ENCODE measurements around the gene RAB8B. TPM values are rescaled to one million over a fixed set of nuclear protein-coding genes. Genes with fewer than 3 reads are reported as not detected.

Gene RAB8B
- total RNA-seq, 1 experiment from 2014 or later = 33.8 TPM

DNA sequence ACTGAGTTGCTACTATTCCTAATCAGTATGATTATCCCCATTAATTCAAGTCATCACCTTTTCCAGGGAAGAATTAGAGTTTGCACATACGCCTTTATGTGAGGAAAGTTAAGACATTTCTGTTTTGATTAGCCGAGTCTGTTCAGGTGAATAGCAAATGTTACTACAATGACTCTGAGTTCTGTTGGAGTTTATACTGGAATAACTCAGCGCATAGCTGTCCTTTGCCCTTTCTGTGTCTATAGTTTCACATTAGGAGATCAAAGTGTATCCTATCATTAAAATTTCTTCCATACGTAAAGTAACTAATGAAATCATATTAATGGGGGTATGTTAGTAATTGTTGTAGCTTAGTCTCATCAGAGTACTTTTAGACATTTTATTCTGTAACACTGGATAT lies 4.9 kb downstream of the RAB8B start:
- H3K9ac ChIP-seq (ENCODE audit: extremely low read depth, insufficient read length, low read length) = no peak overlapping the region
- H3K27me3 Mint-ChIP-seq (ENCODE audit: low read depth) = no peaks in the 10 kb centered on the region
- H3K9me3 Mint-ChIP-seq = no peaks in the 10 kb centered on the region
- H3K4ac ChIP-seq (ENCODE audit: low read depth, low read length) = no peak overlapping the region
- H3K27ac ChIP-seq (ENCODE audit: insufficient read length, low read depth, low read length) = no peak overlapping the region
- H3K4me2 ChIP-seq (ENCODE audit: insufficient read depth, insufficient read length, low read length) = no peak overlapping the region
- no peak overlapping the region for H3K56ac ChIP-seq (ENCODE audit: insufficient read length, low read depth, low read length)
- H2BK5ac ChIP-seq (ENCODE audit: insufficient read length, low read length) = no peak overlapping the region
- H4K8ac ChIP-seq (replicated peaks; ENCODE audit: insufficient read length, low read depth, low read length) = no peak overlapping the region
- DNase-seq = no peak
- H3K36me3 Mint-ChIP-seq (ENCODE audit: insufficient read depth in 1 of 3, low read depth in 3 of 3) = no peaks in the 10 kb centered on the region
- H3K79me1 ChIP-seq (ENCODE audit: insufficient read depth, low read depth, low read length, poor library complexity, severe bottlenecking) = no peaks in the 10 kb centered on the region
- H2BK120ac ChIP-seq (ENCODE audit: low read depth, low read length, poor library complexity, severe bottlenecking) = no peak overlapping the region
- H3K4me3 Mint-ChIP-seq = no peak overlapping the region
- no peak overlapping the region for H2AFZ ChIP-seq (ENCODE audit: low read length)
- H3K27me3 ChIP-seq (ENCODE audit: insufficient read depth, low read length) = no peaks in the 10 kb centered on the region
- H3T11ph ChIP-seq (ENCODE audit: low read length) = no peak overlapping the region
- WGBS (ENCODE audit: extremely low coverage, insufficient read length, low lambda C conversion rate) = no CpG with 5 or more reads among the region's 4 CpGs
- H3K18ac ChIP-seq (ENCODE audit: insufficient read length, low read depth, low read length) = no peak overlapping the region
- H4K20me1 ChIP-seq (ENCODE audit: control insufficient read depth, insufficient read depth, insufficient read length) = no peaks in the 10 kb centered on the region
- no peak overlapping the region for H2BK15ac ChIP-seq (ENCODE audit: low read depth, low read length)
- no peak for TF ChIP-seq CTCF (conservative IDR thresholded peaks at IDR 0.05)
- H3K79me2 ChIP-seq (ENCODE audit: insufficient read depth, low read length) = peaks cover 11% of the 10 kb centered on the region; the same call in 1 of the 2 replicates
- peaks cover 7% of the 10 kb centered on the region for H3K23me2 ChIP-seq (ENCODE audit: insufficient read length, low read depth, low read length, poor library complexity, severe bottlenecking)
- no peak overlapping the region for H2BK12ac ChIP-seq (ENCODE audit: insufficient read length, low read depth, low read length)
- no peaks in the 10 kb centered on the region for H3K9me3 ChIP-seq (ENCODE audit: control insufficient read depth, low read depth, low read length)
- no peak overlapping the region for H2BK20ac ChIP-seq (ENCODE audit: low read depth, low read length, poor library complexity, severe bottlenecking)
- no peak overlapping the region for H3K27ac Mint-ChIP-seq
- no peak overlapping the region for H4K5ac ChIP-seq (ENCODE audit: insufficient read length, low read depth, low read length)
- H3K4me1 ChIP-seq (ENCODE audit: insufficient read depth, low read length) = peaks cover 11% of the 10 kb centered on the region; the same call in 1 of the 2 replicates
- H3K14ac ChIP-seq (ENCODE audit: insufficient read depth, low read length) = no peak overlapping the region
- no peak overlapping the region for H3K23ac ChIP-seq (ENCODE audit: insufficient read length, low read depth, low read length)
- H4K91ac ChIP-seq (ENCODE audit: insufficient read length, low read depth, low read length) = no peak overlapping the region
- H2AK5ac ChIP-seq (ENCODE audit: insufficient read length, low read length) = no peak overlapping the region
- peaks cover 65 to 68% of the 10 kb centered on the region in 2 experiments for H3K4me1 Mint-ChIP-seq

Data from H9 (cell line).